NCI-H1105 treated with DMSO at 0.1 percent for 48 hours (cell line): ENCODE data around the gene NDUFV1.
A peak's percentile ranks its signal among the peaks of the same experiment; 100 is the strongest.

ENCODE experiments used
- DNase-seq: peaks from one replicate; lab custom pipeline; 2025; lab: John Stamatoyannopoulos, UW

NDUFV1 gene

DNA sequence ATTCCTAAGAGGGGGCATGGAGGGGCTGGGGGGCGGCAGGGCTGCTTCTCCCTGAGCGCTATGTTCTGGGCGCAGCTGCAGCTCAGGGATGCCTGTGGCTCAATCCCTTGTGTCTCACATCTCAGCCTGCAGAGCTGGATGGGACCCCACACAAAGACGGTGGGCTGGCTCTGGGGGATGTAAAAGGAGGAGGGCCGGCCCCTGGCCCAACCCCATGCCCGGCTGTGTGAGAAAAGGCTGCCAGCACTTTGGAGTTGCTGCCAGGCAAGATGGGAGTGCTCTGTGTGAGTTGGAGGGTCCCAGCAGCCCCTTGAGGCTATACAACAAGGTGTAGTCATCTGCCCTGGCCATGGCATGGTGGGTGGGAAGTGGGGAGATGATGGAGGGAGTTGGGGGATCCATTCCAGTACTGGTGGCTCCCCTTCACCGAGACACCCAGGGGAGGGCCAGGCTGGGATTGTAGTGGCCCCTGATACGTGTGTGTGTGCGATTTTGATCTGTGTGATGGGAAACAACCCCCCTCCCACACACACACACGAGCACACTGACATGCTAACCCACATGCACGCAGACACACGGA lies 34.1 kb downstream of the NDUFV1 start:
- DNase-seq, result no peak

DNA sequence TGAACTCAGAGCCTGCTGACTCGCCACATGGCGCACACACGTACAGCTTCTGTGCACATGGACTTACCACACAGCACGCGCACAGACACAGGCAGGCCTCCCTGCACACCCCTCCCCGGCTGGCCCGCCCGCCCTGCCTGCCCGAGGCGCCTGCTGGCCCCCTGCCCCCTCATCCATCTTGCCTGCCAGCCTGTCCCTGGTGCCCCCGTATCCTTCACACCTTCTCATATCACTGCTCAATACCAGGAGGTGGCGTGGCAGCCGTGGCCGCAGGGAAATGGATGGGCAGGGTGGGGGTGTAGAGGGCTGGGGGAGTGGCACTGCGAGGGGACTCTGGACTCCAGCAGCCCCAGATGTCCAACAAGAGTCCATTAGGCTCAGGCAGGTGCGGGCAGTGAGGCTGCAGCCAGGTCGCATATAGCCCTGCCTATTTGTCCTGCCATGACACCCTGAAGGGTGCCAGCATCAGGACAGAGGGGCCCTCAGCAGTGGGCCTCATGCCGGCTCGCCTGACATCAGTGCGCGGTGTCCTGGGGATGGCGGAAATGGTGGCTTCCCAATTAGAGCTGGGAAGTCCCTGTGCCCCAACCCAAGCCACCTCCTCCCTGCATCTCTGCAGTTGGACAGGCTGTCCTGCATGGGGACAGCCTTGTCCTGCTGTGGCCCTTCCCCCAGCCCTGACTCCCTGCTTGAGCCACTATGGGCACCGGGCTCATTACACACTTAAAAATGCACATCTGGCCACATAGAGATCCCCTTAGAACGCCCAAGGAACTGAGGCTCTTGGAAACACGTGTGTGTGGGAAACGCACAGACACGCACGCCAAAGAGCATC lies 34.8 kb downstream of the NDUFV1 start:
- no peak for DNase-seq

DNA sequence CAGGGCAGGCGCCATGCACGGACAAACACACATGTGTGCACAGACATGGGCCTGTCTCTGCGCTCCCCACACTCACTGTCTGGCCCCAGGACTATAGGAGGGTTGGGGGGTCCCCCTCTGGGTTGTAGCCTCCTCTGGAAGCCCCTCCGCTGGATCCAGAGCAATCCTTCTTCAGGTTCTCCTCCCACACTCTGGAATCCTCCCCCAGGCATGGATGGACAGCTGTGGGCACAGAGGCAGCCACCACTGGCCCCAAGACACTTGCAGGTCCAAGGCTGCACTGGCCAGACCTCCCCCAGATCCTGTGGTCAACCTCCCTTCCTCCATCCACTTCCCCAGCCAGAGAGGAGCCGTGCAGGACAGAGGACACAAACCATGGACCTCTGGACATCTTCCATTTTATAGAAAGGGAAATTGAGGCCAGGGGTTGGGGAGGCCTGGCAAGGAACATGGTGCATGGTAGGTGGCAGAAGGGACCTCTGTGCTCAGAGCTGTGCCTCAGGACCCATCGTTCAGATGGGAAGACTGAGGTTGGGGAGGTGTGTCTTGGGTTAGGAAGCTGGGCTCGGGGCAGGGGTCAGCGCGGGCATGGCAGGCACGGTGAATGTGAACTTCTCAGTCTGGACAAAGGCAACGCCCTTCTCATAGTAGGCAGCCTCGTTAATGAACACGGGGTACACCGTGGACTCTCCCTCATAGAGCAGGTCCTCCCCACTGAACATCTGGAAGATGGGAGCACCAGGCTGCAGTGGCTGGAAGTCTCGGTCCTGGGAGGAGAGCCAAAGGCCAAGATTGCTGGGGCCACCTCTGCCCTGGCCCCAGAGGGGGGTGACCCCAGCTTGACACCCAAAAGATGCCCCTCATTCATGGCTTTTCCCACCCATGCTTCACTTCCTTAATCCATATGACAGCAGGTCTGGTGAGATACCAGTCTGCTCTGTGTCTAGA lies 35.7 kb downstream of the NDUFV1 start:
- no peak for DNase-seq

- DNase-seq, result no peak
Measured at GRCh38 chr11:67644042-67644441, 37.3 kb downstream of the NDUFV1 start.

GRCh38 chr11:67644472-67645418 lies 38.0 kb downstream of the NDUFV1 start:
- DNase-seq, result no peak

DNA sequence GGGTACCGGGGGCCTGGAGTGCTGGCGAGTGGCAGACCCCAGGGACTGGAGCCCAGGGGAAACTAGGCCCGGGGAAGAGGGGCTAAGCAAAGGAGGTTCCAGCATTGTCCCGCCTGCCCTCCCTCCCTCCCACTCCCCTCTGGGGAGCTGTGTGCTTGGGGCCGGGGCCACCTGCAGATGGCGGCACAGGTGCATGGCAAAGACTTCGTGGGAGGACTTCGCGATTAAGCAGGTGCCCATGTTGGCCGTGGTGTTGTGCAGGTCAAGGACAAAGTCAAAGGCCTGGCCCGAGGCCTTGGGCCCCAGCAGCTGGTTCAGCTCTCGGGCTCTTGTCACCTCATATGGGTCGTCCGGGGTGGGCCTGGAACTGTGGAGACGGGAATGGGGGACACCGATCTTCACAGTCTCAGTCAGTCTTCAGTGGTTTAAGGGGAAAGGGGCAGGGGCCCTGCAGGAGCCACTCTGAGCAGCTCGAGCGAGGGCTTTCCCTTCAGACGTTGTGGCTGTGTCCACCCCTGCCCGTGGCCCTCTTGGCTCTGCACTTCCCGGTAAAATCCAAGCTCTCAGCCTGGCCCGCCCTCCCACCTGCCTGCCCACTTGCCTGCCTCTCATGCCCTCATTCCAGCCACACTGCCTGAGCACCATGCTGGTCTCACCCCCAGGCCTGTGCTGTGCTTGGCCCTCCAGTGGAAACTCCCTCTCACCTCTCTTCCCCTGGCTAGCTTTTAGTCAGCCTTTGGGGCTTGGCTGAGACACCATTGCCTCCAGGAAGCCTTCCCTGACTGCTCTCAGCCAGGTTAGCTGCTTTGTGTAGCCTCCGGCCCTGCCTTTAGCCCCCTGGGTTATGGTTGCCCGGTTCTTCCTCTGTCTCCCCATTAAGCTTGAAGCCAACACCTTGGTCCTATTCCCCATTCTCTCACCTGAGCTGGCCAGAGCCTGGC lies 39.1 kb downstream of the NDUFV1 start:
- no peak for DNase-seq

DNA sequence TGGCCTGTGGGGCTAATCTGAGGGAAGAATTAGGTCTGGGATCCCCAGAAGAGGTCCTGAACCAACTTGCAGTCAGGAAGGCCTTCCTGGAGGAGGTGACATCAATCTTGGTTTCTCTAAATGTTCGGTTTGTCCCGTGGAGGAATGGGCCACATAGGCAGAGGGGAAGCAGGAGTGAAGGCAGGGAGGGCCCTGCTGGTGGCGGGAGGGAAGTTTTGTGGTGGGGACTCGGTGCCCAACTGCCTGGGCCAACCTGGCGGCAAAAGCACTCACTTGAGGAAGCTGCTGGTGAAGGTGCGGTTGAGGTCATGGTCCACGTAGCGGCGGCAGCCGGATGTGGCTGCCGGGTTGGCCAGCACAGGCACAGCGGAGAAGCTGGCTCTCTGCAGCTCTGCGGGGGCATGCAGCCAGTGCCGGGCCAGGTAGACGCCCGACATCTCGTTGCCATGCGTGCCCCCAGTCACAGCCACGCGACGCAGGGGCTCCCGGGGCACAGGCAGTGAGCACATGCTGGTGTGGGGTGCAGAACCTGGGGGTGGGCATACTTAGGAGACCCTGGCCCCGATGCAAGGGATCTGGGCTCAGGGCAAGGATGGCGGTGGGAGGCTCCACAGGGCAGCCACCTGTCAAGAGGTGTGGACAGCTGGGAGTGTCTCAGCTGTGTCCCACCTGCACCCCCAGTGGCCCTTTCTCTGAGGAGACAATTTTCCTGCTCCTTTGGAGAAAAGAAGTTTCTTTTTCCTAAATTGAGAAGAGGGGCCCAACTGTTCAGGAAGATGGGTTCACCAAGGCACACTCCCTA lies 40.0 kb downstream of the NDUFV1 start:
- DNase-seq, result no peak

DNA sequence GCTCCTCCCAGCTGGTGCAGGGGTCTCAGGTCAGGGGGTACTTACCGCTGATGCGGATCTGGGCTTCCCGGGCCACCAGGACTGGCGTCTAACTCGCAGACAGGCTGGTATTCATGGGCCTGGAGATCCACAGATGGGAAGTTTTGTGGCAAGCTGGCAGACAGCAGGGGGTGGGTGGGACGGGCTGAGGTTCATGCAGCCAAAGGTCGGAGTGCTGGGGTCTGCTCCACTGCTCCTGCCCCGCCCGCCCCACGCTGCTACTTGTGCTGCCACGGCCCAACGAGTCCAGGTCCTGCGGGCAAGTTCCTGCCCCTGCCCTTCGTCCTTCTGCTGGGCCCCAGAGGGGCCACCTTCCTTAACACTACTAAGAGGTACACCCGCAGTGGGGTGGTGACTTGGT lies 40.7 kb downstream of the NDUFV1 start:
- no peak for DNase-seq

DNA sequence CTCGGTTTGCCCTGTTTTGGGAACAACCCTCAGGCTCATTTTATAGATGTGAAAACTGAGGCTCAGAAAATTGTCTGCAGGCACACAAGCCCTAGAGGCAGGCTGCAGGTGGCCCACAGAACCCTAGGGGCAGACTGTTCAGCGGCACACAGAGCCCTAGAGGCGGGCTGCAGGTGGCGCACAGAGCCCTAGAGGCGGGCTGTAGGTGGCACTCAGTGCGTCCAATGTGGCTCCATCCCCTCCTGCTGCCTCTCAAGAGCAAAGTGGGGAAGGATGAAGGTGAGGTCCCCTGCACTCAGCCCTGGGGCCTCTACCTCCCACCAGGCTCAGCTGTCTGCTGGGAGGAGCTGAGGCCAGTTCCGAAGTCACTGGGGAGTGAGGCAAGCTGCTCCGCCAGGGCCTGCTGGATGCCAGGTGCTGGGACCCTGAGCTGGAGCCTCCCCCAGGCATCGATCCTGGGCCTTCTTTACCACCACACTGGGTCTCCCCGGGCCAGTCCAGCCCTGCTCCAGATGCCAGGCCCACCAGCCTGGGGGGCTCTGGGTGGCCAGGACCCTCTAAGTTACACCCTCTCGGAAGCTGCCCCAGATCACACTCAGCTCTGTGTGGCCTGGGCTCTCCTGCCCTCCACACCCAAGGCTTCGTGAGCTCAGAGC lies 41.5 kb downstream of the NDUFV1 start:
- peak; percentile 3 for DNase-seq

DNA sequence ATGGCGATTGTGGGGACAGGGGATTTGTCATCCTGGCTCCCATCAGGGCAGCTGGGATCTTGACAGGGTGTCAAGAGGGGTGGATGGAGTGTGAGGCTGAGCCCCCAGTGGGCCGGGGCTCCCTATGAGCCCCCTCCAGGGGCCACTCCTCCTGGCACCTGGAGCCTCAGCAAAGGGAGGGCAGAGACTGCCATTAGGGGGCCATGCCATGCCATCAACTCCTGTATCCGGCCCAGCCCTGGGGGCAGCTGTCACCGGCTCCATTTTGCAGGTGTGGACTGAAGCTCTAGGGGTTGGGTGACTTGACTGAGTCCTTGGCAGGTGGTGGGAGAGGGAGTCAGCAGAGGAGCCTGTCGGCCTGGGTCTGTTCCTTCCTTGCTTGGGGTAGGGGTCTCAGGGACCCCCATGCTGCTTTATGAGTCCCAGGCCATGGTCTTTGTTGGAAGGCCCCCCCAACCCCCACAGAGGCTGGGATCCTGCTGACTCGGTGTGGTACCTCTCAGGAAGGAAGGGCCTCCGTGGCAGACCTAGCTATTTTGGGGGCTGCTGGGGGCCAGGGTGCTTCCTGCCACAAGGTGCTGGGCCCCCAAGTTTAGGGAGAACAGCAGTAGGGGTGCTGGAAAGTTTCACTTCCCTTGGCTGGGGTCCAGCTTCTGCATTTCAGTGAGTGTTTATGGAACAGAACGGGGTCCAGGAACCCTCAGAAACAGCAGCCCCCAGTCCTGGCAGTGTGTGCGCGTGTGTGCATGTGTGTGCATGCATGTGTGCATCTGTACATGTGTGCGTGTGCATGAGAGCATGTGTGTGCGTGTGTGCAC lies 42.3 kb downstream of the NDUFV1 start:
- no peak for DNase-seq

DNA sequence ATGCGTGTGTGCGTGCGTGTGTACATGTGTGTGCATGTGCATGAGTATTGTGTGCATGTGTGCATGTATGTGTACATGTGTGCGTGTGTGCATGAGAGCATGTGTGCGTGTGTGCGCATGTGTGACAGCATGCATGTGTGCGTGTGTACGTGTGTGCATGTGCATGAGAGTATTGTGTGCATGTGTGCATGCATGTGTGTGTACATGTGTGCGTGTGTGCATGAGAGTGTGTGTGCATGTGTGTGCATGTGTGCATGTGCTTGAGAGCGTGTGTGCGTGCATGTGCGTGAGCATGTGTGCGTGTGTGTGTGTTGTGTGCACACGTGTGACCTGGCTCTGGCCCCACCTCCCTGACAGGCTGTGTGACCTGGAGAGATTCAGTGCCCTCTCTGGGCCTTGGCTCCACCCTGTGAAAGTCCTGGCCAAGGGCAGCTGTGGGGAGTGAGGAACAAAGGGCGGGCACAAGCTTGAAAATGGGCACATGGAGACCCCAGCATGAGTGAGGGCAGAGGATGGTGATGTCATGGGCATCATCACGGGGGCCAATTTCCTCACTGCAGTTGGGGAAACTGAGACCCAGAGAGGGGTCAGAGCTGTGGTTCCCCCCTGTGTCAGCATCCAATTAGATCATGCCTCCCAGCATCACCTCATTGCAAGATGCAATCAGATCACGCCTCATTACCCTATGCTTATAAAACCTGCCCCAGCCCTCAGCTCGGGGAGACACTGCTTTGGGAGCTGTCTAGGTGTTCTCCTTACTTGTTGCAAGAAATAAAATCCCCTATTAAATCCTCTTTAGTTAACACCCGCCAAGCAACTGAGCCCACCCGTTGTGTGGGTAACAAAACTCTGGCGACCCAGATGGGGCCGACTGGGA lies 43.1 kb downstream of the NDUFV1 start:
- no peak for DNase-seq

DNA sequence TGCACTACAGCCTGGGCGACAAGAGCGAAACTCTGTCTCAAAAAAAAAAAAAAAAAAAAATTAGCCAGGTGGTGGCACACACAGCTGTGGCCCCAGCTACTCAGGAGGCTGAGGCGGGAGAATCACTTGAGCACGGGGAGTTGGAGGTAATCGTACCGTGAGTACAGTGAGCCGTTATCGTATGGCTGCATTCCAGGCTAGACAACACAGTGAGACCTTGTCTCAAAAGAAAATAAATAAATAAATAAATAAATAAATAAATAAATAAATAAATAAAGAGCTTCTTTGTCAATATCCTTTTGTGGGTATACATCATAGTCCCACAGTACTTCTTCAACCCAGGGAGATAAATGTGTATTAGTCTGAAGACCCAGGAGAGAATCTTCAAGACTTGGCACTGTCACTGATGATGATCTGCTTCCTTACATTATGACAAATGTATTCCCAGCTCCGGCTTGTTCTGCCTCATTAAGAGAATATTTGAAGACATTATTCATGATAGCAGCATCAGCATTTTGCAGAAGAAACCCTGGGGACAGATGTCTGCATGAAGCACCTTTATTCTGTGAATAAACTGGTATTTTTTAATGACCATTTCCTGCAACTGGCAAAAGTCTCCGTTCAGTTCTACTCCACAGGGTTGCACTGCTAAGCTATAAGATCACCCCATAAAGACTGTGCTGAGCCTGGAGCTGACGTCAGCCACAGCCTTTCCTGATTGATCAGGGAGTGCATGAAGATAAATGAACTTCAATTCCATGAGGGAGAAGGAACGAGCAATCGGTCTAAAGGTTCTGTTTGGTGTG lies 45.4 kb downstream of the NDUFV1 start:
- no peak for DNase-seq

GRCh38 chr11:67652965-67653845 lies 46.5 kb downstream of the NDUFV1 start:
- no peak for DNase-seq

DNA sequence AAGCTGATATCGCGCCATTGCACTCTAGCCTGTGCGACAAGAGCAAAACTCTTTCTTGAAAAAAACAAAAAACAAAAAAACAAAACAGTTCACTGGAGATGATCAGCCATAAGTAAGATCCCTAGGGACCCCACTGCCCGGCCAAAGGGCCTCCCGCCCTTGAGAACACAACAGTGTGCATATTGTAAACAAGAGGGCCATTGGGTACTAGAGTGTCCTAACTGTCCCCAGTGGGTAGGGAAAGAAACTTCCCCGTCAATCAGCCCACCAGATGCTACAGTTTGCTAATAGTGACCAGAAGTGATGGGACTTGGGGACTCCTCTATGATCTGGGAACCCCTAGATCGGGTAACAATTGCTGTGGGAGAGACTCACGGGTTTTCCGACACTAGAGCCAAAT lies 47.5 kb downstream of the NDUFV1 start:
- DNase-seq, result no peak

GRCh38 chr11:67656278-67656922 lies 49.7 kb downstream of the NDUFV1 start:
- no peak for DNase-seq
